Activated CD8-positive, alpha-beta memory T cell treated with anti-CD3 and anti-CD28 coated beads, Interleukin-2, amount 50 U/mL, for 24 hours (primary cell): ENCODE data around the gene CYB5RL.

ENCODE experiments used
- DNase-seq: peaks from one replicate; pipeline ENCODE4 v3.0.0-alpha.2; 2020; ENCODE audit errors: extremely low read depth

CYB5RL gene

DNA sequence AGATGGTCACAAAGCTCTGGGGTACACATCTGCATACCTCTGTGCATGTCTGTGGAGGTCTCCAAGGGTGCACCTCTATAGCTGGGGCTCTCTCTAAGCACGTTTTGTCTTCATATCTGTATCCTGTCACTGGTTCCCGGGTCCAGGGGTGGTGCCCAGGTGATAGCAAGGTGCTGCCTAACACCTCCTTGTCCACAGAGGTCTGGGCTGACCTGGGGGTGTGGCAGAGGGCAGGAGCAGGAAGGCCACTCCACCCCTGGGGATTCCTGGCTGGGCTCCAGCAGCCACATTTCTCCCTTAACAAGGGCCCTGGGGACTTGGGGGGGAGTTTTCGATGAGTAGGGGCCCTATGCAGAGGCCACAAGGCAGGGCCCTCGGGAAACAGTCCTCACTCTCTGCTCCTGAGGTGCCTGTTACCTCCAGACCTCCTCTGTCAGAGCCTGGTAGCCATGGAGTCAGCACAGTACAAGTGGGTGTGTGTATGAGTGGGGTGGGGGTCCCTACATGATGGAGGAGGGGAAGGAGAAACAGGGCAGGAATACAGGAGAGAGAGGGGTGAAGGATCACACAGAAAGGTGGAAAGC is 40.0 kb downstream of the CYB5RL start:
- DNase-seq: no peak

GRCh38 chr1:54158071-54158470 is 41.8 kb downstream of the CYB5RL start:
- no peak for DNase-seq

DNA sequence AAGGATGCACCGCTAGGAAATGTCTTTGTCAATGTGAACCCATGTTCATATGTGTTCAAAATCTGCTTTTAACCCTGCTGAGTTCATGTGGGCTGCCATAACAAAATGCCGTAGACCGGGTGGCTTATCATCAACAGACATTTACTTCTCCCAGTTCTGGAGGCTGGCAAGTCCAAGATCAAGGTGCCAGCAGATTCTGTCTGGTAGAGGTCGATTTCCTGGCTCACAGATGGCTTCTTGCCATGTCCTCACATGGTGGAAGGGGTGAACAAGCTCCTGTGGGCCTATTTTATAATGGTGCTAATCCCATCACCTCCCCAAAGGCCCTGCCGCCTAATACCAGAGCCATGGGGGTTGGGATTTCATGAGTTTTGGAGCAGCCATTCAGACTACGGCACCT is 42.4 kb downstream of the CYB5RL start:
- no peak for DNase-seq

GRCh38 chr1:54156986-54157385 is 42.8 kb downstream of the CYB5RL start:
- DNase-seq: no peak

GRCh38 chr1:54156201-54156600 is 43.6 kb downstream of the CYB5RL start:
- DNase-seq: no peak

DNA sequence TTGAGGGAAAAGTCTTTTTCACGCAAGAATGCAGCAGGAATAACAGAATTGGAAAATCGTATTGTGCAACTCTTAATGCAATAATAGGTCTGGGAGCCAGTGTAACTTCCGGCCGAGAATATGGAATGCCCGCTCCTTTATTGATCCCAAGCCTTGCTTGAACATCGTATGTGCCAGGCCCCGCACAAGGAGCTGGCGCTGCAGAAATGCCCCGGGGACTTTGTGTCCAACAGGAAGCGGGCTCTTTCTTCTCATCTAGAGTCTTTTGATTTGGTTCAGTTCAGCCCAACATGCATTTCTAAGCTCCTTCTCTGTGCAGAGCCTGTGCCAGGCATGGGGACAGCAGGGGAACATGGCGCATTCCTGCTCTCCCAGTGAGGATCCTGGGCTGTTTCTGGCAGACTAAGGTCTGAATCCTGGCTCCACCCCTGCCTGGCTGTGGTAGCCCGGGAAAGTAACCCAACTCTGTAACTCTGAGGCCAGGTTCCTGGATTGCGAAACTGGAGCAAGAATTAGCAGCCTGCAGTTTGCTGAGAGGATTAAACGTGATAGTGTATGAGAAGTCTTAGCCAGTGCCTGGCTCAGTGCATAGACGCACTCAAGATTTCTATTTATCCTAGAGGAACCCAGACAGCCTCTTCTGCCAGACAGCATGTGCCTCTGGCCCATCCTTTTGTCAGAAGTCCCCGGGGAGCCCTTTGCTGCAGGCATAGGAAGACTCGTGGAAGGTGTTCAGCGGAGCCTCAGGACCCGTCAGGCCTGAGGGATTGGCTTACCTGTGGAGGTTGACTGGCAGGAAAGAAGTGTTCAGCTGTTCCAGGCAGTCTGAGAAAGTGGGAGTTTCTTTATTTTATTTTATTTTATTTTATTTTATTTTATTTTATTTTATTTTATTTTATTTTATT is 46.0 kb downstream of the CYB5RL start:
- no peak for DNase-seq

GRCh38 chr1:54152696-54153095 is 47.1 kb downstream of the CYB5RL start, which contains the start of gene CDCP2:
Gene CDCP2 (minus strand): TSS chr1:54153000. CDS start chr1:54152922, 78 bp downstream.
- no peak for DNase-seq

DNA sequence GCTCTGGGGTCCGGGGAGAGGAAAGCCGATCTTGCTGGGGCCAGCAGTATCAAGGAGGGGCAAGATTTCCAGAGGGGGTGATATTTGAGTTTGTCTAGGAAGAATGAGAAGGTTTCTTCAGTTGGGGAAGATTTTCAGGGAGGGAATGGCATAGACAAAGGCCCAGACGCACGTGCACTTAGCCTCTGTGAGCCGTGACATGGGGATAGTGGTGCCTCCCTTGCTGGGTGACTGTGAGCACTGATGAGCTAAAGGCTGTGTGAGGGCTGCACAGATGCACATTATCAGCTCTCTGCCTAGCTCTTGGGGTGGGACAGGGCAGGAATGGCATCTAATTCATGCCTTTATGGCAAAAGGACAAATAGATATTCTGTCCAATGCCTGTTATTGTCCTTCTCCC is 48.8 kb downstream of the CYB5RL start:
- no peak for DNase-seq
